Measurements from ENCODE around the gene MAN2A1. TPM values are rescaled to one million over a fixed set of nuclear protein-coding genes. Genes with fewer than 3 reads are reported as not detected.

MAN2A1 gene
- polyA plus RNA-seq, 2 of the 4 experiments (the other 2 are of a cell fraction) = 15.8 to 51.5 TPM

- ChIA-PET CTCF (interaction anchor here (1.6 kb wide), 1 partner anchor 53 kb away, joined by 4 read pairs; no protein-coding TSS in a partner anchor), POLR2A (no interaction called here)
- no peak for ATAC-seq
- TF ChIP-seq RAD21 (conservative IDR thresholded peaks at IDR 0.05 in 1 of 2, IDR thresholded peaks at IDR 0.05 in 1 of 2) (no peak), HOXB5 (CRISPR knock-in tag; IDR thresholded peaks at IDR 0.05) (no peak), ZNF302 (CRISPR knock-in tag; IDR thresholded peaks at IDR 0.05) (no peak), NR3C1 (IDR thresholded peaks at IDR 0.05) (no peak), E2F6 (IDR thresholded peaks at IDR 0.05; ENCODE audit: borderline replicate concordance, low read depth) (no peak), FOSL2 (IDR thresholded peaks at IDR 0.05) (no peak), FOSL2 (CRISPR knock-in tag; IDR thresholded peaks at IDR 0.05) (no peak), MAX (IDR thresholded peaks at IDR 0.05) (no peak), FOXS1 (CRISPR knock-in tag; IDR thresholded peaks at IDR 0.05) (no peak), HOXA7 (CRISPR knock-in tag; IDR thresholded peaks at IDR 0.05) (no peak), GATA3 (IDR thresholded peaks at IDR 0.05; ENCODE audit: borderline replicate concordance) (no peak), HDAC2 (IDR thresholded peaks at IDR 0.05) (no peak), ELK1 (IDR thresholded peaks at IDR 0.05; ENCODE audit: low read depth, low read length) (no peak), FOSB (CRISPR knock-in tag; IDR thresholded peaks at IDR 0.05) (no peak), NPAS2 (CRISPR knock-in tag; IDR thresholded peaks at IDR 0.05; ENCODE audit: borderline replicate concordance) (no peak), RCOR1 (IDR thresholded peaks at IDR 0.05; ENCODE audit: low read depth, low read length) (no peak), TP53 (CRISPR knock-in tag; IDR thresholded peaks at IDR 0.05) (no peak), CEBPB (IDR thresholded peaks at IDR 0.05) (no peak), HOXB13 (CRISPR knock-in tag; IDR thresholded peaks at IDR 0.05; ENCODE audit: low read depth) (no peak), EHF (CRISPR knock-in tag; IDR thresholded peaks at IDR 0.05) (no peak), RARB (CRISPR knock-in tag; IDR thresholded peaks at IDR 0.05) (no peak)
- 100% methylated on average over 1 of the region's 1 CpG for WGBS (ENCODE audit: missing lambda C conversion rate)
- no peaks in the 10 kb centered on the region for H3K9me3 ChIP-seq
- no peak overlapping the region for H3K27ac ChIP-seq
- H3K4me3 ChIP-seq = no peak overlapping the region
- H3K4me1 ChIP-seq = peaks cover 19% of the 10 kb centered on the region
- no peak overlapping the region for H3K4me2 ChIP-seq
- no peak for FAIRE-seq
- DNase-seq (ENCODE audit: low read depth in 1 of 2, low spot score in 1 of 2) = no peak
These were observed 51.7 kb downstream of the MAN2A1 start for GRCh38 chr5:109741390-109741789.

GRCh38 chr5:109743041-109743531 lies 53.4 kb downstream of the MAN2A1 start:
- TF ChIP-seq ESRRA (IDR thresholded peaks at IDR 0.05; ENCODE audit: borderline replicate concordance, low read length) (no peak), HOXB13 (CRISPR knock-in tag; IDR thresholded peaks at IDR 0.05; ENCODE audit: low read depth) (no peak), PHF8 (IDR thresholded peaks at IDR 0.05; ENCODE audit: borderline replicate concordance, low read depth) (no peak), FOSL2 (IDR thresholded peaks at IDR 0.05) (no peak), FOSL2 (CRISPR knock-in tag; IDR thresholded peaks at IDR 0.05) (no peak), RNF2 (IDR thresholded peaks at IDR 0.05; ENCODE audit: borderline replicate concordance, low read depth) (no peak), SREBF2 (IDR thresholded peaks at IDR 0.05) (no peak), EP300 (IDR thresholded peaks at IDR 0.05) (no peak), EHF (CRISPR knock-in tag; IDR thresholded peaks at IDR 0.05) (no peak), NR3C1 (IDR thresholded peaks at IDR 0.05) (no peak), HES2 (IDR thresholded peaks at IDR 0.05) (no peak), RAD21 (conservative IDR thresholded peaks at IDR 0.05 in 1 of 2, IDR thresholded peaks at IDR 0.05 in 1 of 2) (no peak), BCL3 (IDR thresholded peaks at IDR 0.05) (no peak), MAX (IDR thresholded peaks at IDR 0.05) (no peak)
- no peak for ATAC-seq
- WGBS (ENCODE audit: missing lambda C conversion rate) = 78% methylated on average over 5 of the region's 5 CpGs

More at GRCh38 chr5:109743041-109743531, 53.4 kb downstream of the MAN2A1 start:
- POLR2A ChIA-PET = interaction anchor here (1.5 kb wide), 1 partner anchor 52 kb away, joined by 3 read pairs; no protein-coding TSS in a partner anchor
- FAIRE-seq (no peak), DNase-seq (ENCODE audit: low read depth in 1 of 2, low spot score in 1 of 2) (no peak)
- no peak overlapping the region for H3K4me3 ChIP-seq
- CTCF ChIA-PET = interaction anchor here (1.2 to 1.6 kb wide), 2 partner anchors 52 to 55 kb away, joined by 3 to 4 read pairs; no protein-coding TSS in a partner anchor
- H3K9me3 ChIP-seq = no peaks in the 10 kb centered on the region
- H3K4me1 ChIP-seq = peaks cover 19% of the 10 kb centered on the region
- peak overlapping the region; percentile 60 for H3K4me2 ChIP-seq
- peak overlapping the region; percentile 38 to 69; a peak in 4 of 6 replicates for H3K27ac ChIP-seq
